ENCODE measurements around the gene AQP2. TPM values are rescaled to one million over a fixed set of nuclear protein-coding genes. Genes with fewer than 3 reads are reported as not detected.

The AQP2 gene
- total RNA-seq, 2 donors from 2014 or later = not detected

DNA sequence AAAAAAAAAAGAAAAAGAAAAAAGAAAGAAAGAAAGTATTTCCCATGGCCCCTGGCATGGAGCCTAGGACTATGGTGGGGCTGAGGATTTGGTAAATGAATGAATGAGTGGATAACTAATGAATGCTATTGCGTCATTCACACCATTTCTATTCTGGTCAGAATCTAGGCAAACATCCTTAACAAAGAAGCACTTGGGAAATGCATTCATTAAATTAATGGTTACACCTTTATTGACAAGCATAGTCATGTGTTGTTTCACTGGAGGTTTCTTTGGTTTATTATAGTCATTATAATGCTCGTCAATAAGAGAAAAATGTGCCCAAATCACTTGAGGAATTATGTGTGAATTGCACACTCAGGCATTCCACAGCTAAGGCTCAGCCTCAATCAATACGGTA lies 13.6 kb upstream of the AQP2 start:
- H3K4me3 ChIP-seq (ENCODE audit: low read length) = no peak overlapping the region
- H3K27me3 Mint-ChIP-seq (ENCODE audit: insufficient read depth) = peaks cover 17% of the 10 kb centered on the region

DNA sequence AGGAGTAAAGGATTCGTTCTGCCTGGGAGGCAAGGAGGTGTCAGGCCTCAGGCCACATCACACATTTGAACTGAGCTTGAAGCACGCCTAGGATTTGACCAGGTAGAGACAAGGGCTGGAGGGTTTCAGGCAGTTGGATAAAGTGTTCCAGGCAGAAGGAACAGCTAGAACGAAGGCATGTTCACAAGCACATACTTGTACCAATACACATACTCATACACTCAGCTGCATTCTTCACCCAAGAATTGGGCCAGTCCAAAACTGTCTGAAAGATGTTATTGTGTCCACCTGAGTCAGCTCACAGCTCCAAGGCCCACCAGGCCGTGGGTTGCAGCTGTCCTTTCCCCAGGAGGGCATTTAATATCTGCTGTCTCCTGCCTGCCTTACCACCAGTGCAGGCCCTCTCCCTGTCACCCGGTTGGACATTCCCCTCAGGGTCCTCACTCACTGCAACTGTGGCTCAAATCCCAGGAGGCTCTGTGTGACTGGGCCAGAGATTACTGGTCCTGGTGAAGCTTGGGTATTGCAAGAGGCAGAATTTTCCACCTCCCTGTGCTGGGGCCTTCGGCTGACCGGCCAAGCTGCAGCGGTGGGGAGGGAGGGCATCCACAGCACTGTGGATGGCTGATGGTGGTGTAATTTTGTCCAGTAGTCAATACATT lies 12.8 kb upstream of the AQP2 start:
- Mint-ChIP-seq H3K9me3 (no peaks in the 10 kb centered on the region), H3K27me3 (ENCODE audit: insufficient read depth) (peaks cover 23% of the 10 kb centered on the region), H3K36me3 (ENCODE audit: low read depth) (no peaks in the 10 kb centered on the region), H3K27ac (no peak overlapping the region), H3K4me1 (peaks cover 4% of the 10 kb centered on the region), H3K4me3 (no peak overlapping the region)
- H3K9me3 ChIP-seq (ENCODE audit: control insufficient read depth, low read length) = no peaks in the 10 kb centered on the region
- H3K27me3 ChIP-seq (ENCODE audit: control insufficient read depth, insufficient read depth, low read length, poor library complexity, severe bottlenecking) = peaks cover 1% of the 10 kb centered on the region
- peaks cover 6% of the 10 kb centered on the region for H3K4me1 ChIP-seq (ENCODE audit: control insufficient read depth, insufficient read depth, low read length)
- no peaks in the 10 kb centered on the region for H3K36me3 ChIP-seq (ENCODE audit: control insufficient read depth, insufficient read depth, low read length)
- H3K4me3 ChIP-seq (ENCODE audit: low read length) = no peak overlapping the region
- DNase-seq = no peak
- no peak overlapping the region for H3K9ac ChIP-seq (ENCODE audit: extremely low read depth, low read length, poor library complexity, severe bottlenecking)
- WGBS, 2 experiments (ENCODE audit: insufficient coverage in 1 of 2, insufficient read length in 1 of 2) = 82 to 100% methylated on average over 5 to 8 of the region's 8 CpGs
- H3K27ac ChIP-seq (ENCODE audit: low read depth, low read length) = no peak overlapping the region
- TF ChIP-seq, protein P1, sequence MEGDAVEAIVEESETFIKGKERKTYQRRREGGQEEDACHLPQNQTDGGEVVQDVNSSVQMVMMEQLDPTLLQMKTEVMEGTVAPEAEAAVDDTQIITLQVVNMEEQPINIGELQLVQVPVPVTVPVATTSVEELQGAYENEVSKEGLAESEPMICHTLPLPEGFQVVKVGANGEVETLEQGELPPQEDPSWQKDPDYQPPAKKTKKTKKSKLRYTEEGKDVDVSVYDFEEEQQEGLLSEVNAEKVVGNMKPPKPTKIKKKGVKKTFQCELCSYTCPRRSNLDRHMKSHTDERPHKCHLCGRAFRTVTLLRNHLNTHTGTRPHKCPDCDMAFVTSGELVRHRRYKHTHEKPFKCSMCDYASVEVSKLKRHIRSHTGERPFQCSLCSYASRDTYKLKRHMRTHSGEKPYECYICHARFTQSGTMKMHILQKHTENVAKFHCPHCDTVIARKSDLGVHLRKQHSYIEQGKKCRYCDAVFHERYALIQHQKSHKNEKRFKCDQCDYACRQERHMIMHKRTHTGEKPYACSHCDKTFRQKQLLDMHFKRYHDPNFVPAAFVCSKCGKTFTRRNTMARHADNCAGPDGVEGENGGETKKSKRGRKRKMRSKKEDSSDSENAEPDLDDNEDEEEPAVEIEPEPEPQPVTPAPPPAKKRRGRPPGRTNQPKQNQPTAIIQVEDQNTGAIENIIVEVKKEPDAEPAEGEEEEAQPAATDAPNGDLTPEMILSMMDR (conservative IDR thresholded peaks at IDR 0.05) = no peak

More for the DNA sequence above, 13.6 kb upstream of the AQP2 start:
- no peaks in the 10 kb centered on the region for H3K36me3 ChIP-seq (ENCODE audit: control insufficient read depth, insufficient read depth, low read length)
- Mint-ChIP-seq H3K9me3 (no peaks in the 10 kb centered on the region), H3K4me3 (no peak overlapping the region), H3K4me1 (no peaks in the 10 kb centered on the region), H3K36me3 (ENCODE audit: low read depth) (no peaks in the 10 kb centered on the region), H3K27ac (no peak overlapping the region)
- H3K27ac ChIP-seq (ENCODE audit: low read depth, low read length) = no peak overlapping the region
- no peaks in the 10 kb centered on the region for H3K9me3 ChIP-seq (ENCODE audit: control insufficient read depth, low read length)
- H3K9ac ChIP-seq (ENCODE audit: extremely low read depth, low read length, poor library complexity, severe bottlenecking) = no peak overlapping the region
- DNase-seq = no peak
- TF ChIP-seq, protein P1 (conservative IDR thresholded peaks at IDR 0.05) = no peak
- no peaks in the 10 kb centered on the region for H3K27me3 ChIP-seq (ENCODE audit: control insufficient read depth, insufficient read depth, low read length, poor library complexity, severe bottlenecking)
- H3K4me1 ChIP-seq (ENCODE audit: control insufficient read depth, insufficient read depth, low read length) = peaks cover 6% of the 10 kb centered on the region
- 83 to 98% methylated on average over 2 to 3 of the region's 3 CpGs for WGBS, 2 experiments (ENCODE audit: insufficient coverage in 1 of 2, insufficient read length in 1 of 2)

DNA sequence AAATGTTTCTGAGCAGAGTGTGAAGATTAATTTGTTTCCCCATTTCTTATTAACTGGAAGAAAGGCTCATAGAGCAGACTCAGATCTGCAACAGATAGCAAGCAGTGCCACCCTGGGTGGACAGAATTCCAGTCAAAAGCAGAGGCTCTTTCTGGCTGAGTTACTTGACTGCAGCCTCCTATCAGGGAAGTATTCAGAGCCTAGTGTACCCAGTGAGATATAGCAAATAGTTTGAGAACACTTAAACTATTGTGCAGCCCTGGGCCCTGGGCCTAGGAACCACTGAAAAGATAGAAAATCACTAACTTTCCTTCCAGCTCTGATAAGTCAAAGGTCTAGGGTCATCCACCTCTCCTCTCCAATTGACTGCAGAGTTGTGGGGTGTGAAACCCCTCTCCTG lies 11.2 kb upstream of the AQP2 start:
- Histone ChIP-seq H3K9ac (ENCODE audit: extremely low read depth, low read length, poor library complexity, severe bottlenecking) (no peak overlapping the region), H3K9me3 (ENCODE audit: control insufficient read depth, low read length) (no peaks in the 10 kb centered on the region), H3K27ac (ENCODE audit: low read depth, low read length) (no peak overlapping the region), H3K36me3 (ENCODE audit: control insufficient read depth, insufficient read depth, low read length) (no peaks in the 10 kb centered on the region), H3K4me1 (ENCODE audit: control insufficient read depth, insufficient read depth, low read length) (peaks cover 6% of the 10 kb centered on the region), H3K27me3 (ENCODE audit: control insufficient read depth, insufficient read depth, low read length, poor library complexity, severe bottlenecking) (peaks cover 17% of the 10 kb centered on the region), H3K4me3 (ENCODE audit: low read length) (no peak overlapping the region)
- H3K4me3 Mint-ChIP-seq = no peak overlapping the region
- H3K27ac Mint-ChIP-seq = no peak overlapping the region
- TF ChIP-seq, protein P1 (conservative IDR thresholded peaks at IDR 0.05) = no peak
- H3K9me3 Mint-ChIP-seq = no peaks in the 10 kb centered on the region
- peaks cover 7% of the 10 kb centered on the region for H3K4me1 Mint-ChIP-seq
- H3K27me3 Mint-ChIP-seq (ENCODE audit: insufficient read depth) = peaks cover 39% of the 10 kb centered on the region
- DNase-seq = no peak
- H3K36me3 Mint-ChIP-seq (ENCODE audit: low read depth) = no peaks in the 10 kb centered on the region
